ENCODE data around the gene PACSIN1.

Gene PACSIN1

DNA sequence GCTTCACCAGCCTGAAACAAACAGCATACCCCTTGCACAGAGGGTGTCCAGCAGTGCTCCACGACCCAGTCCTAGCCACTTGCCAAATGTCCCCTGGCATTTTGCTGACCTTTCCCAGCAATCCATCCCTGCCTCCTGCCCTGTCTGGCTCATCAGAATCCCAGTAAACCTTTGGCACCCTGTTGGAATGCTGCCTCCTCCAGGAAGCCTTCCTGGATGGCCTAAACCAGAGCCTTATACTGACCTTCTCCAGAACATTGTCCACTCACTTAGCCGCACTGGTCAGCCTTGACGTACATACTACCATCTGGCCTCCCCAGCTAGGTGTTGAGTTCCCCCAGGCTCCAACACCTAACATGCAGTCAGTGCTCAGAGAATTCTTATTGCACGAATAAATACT is 2.0 kb upstream of the PACSIN1 start:
- TF ChIP-seq, protein P1, sequence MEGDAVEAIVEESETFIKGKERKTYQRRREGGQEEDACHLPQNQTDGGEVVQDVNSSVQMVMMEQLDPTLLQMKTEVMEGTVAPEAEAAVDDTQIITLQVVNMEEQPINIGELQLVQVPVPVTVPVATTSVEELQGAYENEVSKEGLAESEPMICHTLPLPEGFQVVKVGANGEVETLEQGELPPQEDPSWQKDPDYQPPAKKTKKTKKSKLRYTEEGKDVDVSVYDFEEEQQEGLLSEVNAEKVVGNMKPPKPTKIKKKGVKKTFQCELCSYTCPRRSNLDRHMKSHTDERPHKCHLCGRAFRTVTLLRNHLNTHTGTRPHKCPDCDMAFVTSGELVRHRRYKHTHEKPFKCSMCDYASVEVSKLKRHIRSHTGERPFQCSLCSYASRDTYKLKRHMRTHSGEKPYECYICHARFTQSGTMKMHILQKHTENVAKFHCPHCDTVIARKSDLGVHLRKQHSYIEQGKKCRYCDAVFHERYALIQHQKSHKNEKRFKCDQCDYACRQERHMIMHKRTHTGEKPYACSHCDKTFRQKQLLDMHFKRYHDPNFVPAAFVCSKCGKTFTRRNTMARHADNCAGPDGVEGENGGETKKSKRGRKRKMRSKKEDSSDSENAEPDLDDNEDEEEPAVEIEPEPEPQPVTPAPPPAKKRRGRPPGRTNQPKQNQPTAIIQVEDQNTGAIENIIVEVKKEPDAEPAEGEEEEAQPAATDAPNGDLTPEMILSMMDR (conservative IDR thresholded peaks at IDR 0.05; ENCODE audit: control insufficient read depth, insufficient read depth, low read depth, low read length): no peak
- H3K4me3 ChIP-seq (ENCODE audit: control insufficient read depth, low read depth, low read length): no peak overlapping the region
- DNase-seq (ENCODE audit: low read depth): no peak

DNA sequence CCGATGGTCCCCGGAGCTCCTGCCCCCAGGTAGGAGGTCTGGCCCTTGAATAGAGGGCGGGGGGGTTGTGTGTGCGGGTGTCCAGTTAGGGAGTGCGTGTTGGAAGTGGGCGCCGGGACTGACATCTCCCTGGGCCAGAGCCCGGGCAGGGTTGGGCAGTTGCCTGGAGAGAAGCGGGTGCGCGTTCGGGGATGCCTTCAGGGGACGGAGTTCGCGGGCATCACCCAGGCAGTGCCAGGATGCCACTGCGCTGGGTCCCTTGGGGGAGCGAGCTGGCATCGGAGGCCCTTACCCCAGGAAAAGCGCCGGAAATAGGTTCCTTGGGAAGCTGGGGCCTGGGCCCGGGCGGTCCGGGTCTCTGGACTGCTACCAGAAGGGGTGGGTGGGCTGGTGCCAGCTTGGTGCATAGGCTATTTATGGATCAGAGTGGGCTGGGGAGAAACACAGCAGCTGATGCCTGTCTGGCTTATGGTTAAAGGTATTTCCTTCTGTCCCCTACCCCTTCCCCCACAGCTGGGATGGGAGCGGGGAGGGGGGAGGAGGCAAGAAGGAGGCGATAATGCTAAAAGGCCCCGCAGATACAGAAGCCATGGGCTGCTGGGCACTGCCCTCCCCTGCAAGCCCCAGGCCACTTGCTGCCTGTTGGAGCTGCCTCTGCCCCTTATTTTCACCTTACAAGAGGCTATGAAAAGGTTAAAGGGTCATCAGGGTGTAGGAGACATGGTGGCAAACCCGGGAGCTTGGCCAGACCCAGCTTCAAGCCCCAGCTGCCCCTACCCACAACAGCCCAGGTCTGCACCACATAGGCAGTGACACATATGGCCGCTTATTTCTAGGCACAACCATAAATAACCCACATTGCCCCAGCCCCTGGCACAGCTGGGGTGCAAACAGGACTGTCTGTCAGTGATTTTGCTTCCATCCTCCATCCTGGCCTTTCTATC is 638 bp downstream of the PACSIN1 start:
- DNase-seq (ENCODE audit: low read depth): no peak
- TF ChIP-seq, protein P1 (conservative IDR thresholded peaks at IDR 0.05; ENCODE audit: control insufficient read depth, insufficient read depth, low read depth, low read length): no peak
- no peak overlapping the region for H3K4me3 ChIP-seq (ENCODE audit: control insufficient read depth, low read depth, low read length)

DNA sequence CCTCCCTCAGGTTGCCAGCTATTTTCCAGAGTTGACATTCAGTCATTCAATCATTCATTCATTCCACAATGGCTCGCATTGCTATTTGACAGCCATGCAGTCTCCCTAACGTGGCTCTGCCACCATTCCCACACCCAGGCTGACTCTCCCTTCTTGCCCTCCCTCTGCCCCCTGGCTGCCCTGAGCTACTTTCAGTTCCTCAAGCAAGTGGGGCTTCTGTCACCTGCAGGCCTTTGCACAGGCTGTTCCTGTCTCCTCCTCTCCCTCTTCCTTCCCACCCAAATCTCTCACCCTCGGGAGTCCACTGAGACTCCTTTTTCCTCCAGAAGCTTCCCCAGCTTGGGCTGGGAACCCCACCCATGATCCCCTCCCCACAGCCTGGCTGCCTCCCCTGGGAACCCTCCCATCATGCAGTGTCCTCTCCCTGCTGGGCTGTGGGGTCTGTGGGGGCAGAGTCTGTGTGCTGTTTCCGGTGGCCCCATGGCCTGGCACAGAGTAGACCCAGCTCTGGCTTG is 2.6 kb downstream of the PACSIN1 start:
- TF ChIP-seq, protein P1 (conservative IDR thresholded peaks at IDR 0.05; ENCODE audit: control insufficient read depth, insufficient read depth, low read depth, low read length): no peak
- DNase-seq (ENCODE audit: low read depth): no peak
- no peak overlapping the region for H3K4me3 ChIP-seq (ENCODE audit: control insufficient read depth, low read depth, low read length)

DNA sequence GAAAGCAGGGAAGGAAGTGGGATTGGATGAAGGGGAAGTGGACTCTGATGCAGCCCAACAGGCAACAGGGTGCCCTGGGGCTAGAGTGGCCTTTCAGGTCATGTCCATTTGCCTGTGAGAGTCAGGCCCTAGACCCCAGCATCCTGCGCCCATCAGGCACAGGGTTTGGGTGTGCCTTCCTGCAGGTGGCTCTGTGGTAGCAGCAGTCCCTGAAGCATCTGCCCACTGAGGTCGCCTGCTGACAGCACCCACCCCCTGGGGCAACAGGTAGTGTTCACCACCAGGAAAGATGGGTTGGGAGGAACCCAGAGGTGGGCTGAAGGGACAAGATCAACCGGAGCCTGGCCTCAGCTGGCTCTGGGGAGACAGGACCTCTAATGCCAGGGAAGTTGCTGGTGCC is 3.6 kb downstream of the PACSIN1 start:
- no peak for DNase-seq (ENCODE audit: low read depth)
- TF ChIP-seq, protein P1 (conservative IDR thresholded peaks at IDR 0.05; ENCODE audit: control insufficient read depth, insufficient read depth, low read depth, low read length): no peak
- no peak overlapping the region for H3K4me3 ChIP-seq (ENCODE audit: control insufficient read depth, low read depth, low read length)

DNA sequence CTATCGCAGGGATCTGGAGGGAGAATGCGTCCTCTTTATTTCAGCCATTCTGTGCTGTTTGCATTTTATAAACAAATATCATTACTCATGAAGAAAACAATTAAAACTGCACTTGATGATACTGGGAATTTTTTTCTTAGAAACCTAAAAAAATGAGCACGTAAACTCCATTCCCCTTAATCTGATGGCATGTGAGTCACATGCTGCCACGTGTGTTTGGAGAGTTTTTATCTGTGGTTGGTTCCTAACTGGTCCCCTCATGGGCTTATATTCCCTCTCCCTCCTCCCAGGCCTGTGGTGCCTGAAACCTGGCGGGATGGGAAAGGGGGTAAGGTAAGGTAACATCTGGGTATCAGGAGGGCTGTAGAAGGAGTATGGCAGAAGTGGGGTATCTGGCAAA is 6.5 kb downstream of the PACSIN1 start:
- no peak overlapping the region for H3K4me3 ChIP-seq (ENCODE audit: control insufficient read depth, low read depth, low read length)
- TF ChIP-seq, protein P1 (conservative IDR thresholded peaks at IDR 0.05; ENCODE audit: control insufficient read depth, insufficient read depth, low read depth, low read length): no peak
- no peak for DNase-seq (ENCODE audit: low read depth)

DNA sequence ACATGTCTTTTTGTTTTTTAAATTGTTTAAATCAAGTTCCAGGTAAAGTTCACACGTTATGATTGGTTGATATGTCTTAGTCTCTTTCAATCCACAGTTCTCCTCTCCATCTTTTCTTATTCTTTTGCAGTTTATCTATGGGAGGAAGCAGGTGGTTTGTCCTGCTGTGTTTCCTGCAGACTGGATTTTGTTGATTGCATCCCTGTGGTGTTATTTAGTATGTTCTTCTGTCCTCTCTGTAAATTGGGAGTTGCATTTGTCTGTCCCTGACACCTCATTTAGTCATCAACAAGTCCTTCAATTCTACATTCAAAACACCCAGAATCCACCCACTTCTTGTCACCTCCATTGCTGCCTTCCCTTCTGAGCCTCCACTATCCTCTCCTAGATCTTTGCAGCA is 8.1 kb downstream of the PACSIN1 start:
- TF ChIP-seq, protein P1 (conservative IDR thresholded peaks at IDR 0.05; ENCODE audit: control insufficient read depth, insufficient read depth, low read depth, low read length): no peak
- no peak overlapping the region for H3K4me3 ChIP-seq (ENCODE audit: control insufficient read depth, low read depth, low read length)
- no peak for DNase-seq (ENCODE audit: low read depth)

Data from fibroblast of mammary gland (primary cell).